AG20443 (cell line): ENCODE measurements around the gene ATL2.
"Not testable (repeated sequence)": the region's sequence is repeated elsewhere in the genome, so short reads cannot be mapped to it uniquely, and the experiment has no call there.

Experiments
- DNase-seq: peaks from one replicate; pipeline ENCODE4 v3.0.0; 2012; ENCODE audit warnings: low spot score, mixed read lengths

The ATL2 gene

GRCh38 chr2:38390947-38391346, 13.9 kb upstream of the ATL2 start:
- no peak for DNase-seq

- DNase-seq, result no peak
Measured at GRCh38 chr2:38387887-38388286, 10.8 kb upstream of the ATL2 start.

GRCh38 chr2:38386821-38387220, 9.7 kb upstream of the ATL2 start:
- DNase-seq, result no peak

GRCh38 chr2:38386377-38386776, 9.3 kb upstream of the ATL2 start:
- DNase-seq, result no peak

DNA sequence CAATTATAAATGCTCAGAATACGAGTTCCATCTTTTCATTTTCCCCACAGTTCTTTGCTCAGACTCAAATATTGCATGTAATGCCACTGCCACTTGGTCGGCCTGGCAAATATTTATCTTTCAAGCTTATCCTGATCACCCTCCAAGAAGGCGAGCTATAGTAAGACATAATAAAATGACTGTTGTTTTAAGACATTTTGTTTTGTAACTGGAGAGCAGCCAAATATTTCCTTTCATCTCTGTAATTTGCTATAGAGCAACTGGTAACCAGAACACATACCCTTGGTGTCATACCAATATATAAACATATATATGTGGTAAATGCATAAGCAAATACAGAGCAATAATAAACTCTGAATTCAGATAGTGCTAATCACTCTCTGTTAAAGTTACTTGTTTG, 7.3 kb upstream of the ATL2 start:
- no peak for DNase-seq

DNA sequence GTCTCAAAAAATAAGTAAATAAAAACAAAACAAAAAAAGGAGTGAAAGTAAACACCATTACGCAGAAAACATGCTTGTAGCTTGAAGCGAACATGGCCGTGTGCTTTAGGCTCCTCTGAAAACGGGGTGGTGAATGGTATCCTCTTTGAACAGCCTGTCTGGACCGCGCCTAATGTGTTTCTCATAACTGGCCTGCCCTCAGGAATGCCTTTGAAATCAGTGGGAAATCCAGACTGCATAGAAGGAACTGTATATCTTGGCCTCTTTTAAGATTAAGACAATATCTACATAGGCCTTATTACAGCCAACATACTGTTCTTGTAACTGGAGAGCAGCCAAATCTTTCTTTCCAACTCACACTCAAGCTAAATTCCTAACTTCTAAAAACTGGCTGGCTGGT, 6.7 kb upstream of the ATL2 start:
- not testable (repeated sequence) for DNase-seq

DNA sequence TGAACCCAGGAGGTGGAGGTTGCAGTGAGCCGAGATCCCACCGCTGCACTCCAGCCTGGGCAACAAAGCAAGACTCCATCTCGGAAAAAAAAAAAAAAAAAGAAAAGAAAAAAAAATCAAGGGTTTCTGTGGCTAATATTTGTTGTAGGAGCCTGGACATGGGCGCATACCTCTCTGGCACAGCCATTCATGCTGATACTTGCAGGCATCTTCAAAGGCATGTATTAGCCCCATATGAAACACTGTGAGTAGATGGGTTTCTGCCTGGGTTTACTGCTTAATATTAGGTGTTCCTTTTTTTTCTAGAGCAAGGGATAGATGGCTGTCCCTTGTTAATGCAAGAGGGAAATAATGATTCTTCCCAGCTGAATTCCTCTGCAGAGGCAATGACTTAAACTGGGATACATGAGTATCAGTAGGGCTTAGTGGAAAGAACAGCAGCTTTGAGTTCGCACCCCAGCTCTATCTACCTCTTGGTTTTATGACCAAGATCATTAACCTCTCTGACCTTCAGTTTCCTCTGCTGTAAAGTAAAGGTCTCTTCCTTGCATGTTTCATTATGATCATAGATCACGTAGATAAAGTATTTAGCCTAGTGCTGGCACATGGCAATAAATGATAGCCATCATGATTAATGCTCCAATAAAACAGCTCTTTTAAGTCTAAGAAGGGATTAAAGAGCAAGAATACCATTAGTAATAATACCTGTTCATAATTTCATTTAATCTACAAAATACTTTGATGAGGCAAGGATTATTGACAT, 4.5 kb upstream of the ATL2 start:
- no peak for DNase-seq

GRCh38 chr2:38380397-38381130, 3.5 kb upstream of the ATL2 start:
- no peak for DNase-seq

- peak; percentile 95 for DNase-seq
Measured at GRCh38 chr2:38376346-38377049, 575 bp downstream of the ATL2 start.

GRCh38 chr2:38375696-38376345, 1.3 kb downstream of the ATL2 start:
- no peak for DNase-seq

- no peak for DNase-seq
Measured at GRCh38 chr2:38374984-38375383, 2.1 kb downstream of the ATL2 start.

- DNase-seq, result no peak
Measured at GRCh38 chr2:38371235-38371634, 5.8 kb downstream of the ATL2 start.

DNA sequence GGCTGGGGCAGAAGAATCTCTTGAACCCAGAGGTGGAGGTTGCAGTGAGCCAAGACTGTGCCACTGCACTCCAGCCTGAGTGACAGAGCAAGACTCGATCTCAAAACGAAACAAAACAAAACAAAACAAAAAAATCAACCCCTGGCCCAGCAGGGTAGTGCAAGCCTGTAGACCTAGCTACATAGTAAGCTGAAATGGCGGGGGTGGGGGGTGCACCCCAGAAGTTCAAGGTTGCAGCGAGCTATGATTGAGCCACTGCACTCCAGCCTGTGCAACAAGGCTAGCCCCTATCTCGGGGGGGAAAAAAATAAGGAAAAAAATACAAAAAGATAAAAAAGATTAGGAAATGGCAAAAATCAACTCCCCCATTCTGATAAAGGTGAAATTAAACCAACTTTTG, 6.4 kb downstream of the ATL2 start:
- no peak for DNase-seq

DNA sequence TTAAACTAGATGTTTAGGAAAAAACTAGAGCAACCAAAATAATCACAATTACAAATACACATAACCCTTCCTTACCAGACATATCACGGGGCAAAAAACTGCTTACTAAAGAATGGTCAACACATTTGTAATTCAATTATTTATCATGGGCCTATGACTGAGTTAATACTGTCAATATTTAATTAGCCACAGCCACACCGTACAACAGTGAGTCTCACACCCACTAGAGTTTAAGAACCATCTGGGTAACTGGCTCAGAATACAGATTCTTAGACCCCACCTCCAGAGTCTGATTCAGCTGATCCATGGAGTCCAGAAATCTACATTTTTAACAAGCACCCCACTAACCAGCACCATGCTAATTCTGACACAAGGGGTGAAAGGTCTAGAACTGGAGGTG, 14.8 kb downstream of the ATL2 start:
- no peak for DNase-seq

GRCh38 chr2:38360177-38360576, 16.9 kb downstream of the ATL2 start:
- DNase-seq, result no peak

DNA sequence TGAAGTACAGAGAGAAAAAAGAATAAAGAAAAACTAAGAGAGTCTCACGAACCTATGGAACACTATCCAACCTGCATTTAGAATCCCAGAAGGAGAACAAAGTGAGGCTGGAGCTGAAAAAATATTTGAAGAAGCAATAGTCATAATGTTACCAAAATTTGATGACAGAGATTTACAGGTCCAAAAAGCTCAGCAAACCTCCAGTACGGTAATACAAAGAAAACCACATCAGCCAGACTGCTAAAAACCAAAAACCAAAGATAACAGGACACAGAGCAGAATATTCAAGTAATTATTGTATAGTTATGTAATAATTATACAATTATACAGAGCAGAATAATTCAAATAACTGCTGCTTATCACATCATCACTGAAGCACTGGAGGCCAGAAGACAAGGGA, 23.7 kb downstream of the ATL2 start:
- DNase-seq, result no peak

GRCh38 chr2:38352336-38352735, 24.7 kb downstream of the ATL2 start:
- DNase-seq, result no peak

DNA sequence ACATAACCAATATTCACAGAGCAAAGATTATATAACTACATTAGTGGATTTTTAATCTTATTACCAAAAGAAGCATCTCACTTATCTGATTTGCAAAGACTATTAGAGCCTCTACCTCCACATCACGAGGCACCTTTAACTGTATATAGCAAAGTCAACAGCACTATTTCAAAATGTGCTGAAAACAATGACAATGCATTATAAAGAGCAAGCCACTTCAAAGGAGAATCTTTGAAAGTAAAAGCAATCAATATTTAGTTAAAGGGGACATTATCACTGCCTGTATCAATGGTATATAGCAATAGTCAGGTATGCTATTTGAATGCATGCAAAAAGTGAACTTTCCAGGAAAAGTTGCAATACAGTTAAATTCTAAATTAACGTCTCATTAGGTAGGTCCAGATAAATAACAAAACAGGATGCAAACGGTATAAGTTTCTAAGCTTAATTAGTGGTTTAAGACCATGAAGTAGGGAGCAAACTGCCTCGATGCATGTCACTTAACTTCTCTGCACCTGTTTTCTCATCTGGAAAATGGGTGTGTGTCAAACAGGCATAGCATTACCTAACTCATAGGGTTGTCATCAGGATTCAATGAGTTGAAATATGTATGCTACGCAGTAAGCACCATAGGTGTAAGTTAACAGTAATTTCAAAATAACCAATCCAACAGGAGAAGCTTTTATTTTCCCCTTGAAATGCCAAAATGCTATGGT, 31.6 kb downstream of the ATL2 start:
- no peak for DNase-seq

DNA sequence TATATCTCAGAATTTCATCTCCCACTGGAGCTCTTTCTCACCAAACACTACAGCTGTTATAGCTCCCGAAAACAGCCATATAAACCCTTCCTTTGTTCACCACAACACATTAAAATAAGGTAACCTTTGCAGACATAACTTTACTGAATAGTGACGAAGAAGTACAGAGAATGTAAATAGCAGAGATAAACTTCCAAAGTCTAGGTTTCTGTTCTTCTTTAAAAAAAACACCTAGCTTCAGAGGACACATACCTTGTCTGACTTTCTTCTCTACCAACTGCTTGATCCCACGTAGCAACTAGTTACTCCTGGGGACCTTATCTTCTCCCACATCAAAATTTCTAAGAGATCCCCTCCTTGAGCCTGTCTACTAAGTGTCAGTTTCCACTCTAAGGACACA, 32.3 kb downstream of the ATL2 start:
- no peak for DNase-seq

DNA sequence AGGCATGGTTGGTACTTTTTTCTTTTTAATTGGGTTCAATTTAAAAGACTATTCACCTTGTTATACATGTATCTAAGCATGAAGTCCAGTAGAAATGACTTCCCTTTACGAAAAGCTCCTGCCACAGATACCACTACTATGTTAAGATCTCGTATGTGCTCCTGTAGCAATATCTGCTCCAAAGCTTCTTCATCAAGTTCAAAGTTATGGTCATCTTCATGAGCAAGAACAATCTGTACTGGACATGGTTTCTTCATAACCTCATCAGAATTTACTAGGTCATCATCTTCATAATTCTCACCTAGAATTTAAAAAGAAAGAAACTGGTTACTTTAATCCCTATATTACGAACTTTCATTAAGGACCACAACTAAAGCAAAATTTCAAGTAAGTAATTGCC, 33.9 kb downstream of the ATL2 start:
- DNase-seq, result no peak

DNA sequence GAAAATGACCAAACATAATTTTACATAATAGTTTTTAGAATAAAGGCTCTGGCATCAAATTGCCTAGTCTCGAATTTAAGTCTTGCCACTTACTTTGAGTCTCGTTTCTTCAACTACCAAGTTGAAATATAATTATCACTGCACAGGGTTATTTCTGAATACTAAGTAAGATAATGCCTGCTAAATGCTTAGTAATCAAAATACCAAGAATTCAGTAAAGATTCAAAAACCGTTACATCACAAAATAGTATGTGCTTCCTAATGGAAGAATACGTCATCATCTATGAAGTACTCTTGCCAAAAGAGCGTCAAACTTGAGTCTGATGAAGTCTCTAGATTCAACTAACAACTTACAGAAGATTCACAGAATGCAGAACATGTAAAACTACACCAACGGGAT, 40.5 kb downstream of the ATL2 start:
- no peak for DNase-seq

DNA sequence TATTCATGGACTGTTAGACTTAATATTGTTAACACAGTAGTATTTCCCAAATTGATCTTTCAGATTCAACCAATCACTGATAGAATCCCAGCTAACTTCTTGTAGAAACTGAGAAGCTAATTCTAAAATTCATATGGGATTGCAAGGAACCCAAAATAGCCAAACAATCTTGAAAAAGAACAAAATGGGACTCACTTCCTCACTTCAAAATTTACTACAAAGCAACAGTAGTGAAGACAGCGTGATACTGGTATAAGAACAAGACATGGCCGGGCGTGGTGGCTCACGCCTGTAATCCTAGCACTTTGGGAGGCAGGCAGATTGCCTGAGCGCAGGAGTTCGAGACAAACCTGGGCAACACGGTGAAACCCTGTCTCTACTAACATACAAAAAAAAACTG, 46.3 kb downstream of the ATL2 start:
- DNase-seq, result no peak
